WTC11 (cell line): ENCODE measurements around the gene MTMR4.

ENCODE experiments used
- ATF1 ChIP-seq: sonication (generic); formaldehyde crosslinking; IDR thresholded peaks from 2 replicates; pipeline ENCODE4 v1.8.1; 2023; ENCODE audit warnings: mild to moderate bottlenecking, moderate library complexity, missing genetic modification reagents
- CBFB ChIP-seq: sonication (generic); formaldehyde crosslinking; IDR thresholded peaks from 2 replicates; pipeline ENCODE4 v1.8.1; 2022; ENCODE audit warnings: mild to moderate bottlenecking, low read depth, missing genetic modification reagents
- E2F4 ChIP-seq: sonication (generic); formaldehyde crosslinking; IDR thresholded peaks from 2 replicates; pipeline ENCODE4 v1.8.1; 2022; ENCODE audit warnings: low read depth, mild to moderate bottlenecking, moderate library complexity, missing genetic modification reagents, borderline replicate concordance
- ELF4 ChIP-seq: sonication (generic); formaldehyde crosslinking; IDR thresholded peaks from 2 replicates; pipeline ENCODE4 v1.8.1; 2022; ENCODE audit warnings: low read depth, mild to moderate bottlenecking, moderate library complexity, missing genetic modification reagents
- GABPB1 ChIP-seq: sonication (generic); formaldehyde crosslinking; IDR thresholded peaks from 2 replicates; pipeline ENCODE4 v1.8.1; 2023; ENCODE audit warnings: mild to moderate bottlenecking, missing genetic modification reagents
- USF1 ChIP-seq: sonication (generic); formaldehyde crosslinking; IDR thresholded peaks from 2 replicates; pipeline ENCODE4 v1.8.0; 2022; ENCODE audit warnings: mild to moderate bottlenecking, missing genetic modification reagents
- ZBTB21 ChIP-seq: sonication (generic); formaldehyde crosslinking; IDR thresholded peaks from 2 replicates; pipeline ENCODE4 v1.8.1; 2023; ENCODE audit warnings: mild to moderate bottlenecking, missing genetic modification reagents, borderline replicate concordance
- TF ChIP-seq, protein P1 (sequence below): sonication (generic); formaldehyde crosslinking; IDR thresholded peaks from 2 replicates; pipeline ENCODE4 v1.8.1; 2023; ENCODE audit warnings: mild to moderate bottlenecking, missing genetic modification reagents, moderate library complexity
- TF ChIP-seq, protein P2 (sequence below): fragments of 200-600 bp; IDR thresholded peaks from 2 replicates; pipeline ENCODE4 v1.8.0; 2022; ENCODE audit warnings: antibody characterized with exemption

GRCh38 chr17:58513267-58513964 is 1.0 kb downstream of the MTMR4 start:
- no peak for TF ChIP-seq ATF1
- TF ChIP-seq, protein P1, sequence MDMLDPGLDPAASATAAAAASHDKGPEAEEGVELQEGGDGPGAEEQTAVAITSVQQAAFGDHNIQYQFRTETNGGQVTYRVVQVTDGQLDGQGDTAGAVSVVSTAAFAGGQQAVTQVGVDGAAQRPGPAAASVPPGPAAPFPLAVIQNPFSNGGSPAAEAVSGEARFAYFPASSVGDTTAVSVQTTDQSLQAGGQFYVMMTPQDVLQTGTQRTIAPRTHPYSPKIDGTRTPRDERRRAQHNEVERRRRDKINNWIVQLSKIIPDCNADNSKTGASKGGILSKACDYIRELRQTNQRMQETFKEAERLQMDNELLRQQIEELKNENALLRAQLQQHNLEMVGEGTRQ (CRISPR knock-in tag) = no peak
- TF ChIP-seq ELF4 (CRISPR knock-in tag) = no peak
- TF ChIP-seq, protein P2, sequence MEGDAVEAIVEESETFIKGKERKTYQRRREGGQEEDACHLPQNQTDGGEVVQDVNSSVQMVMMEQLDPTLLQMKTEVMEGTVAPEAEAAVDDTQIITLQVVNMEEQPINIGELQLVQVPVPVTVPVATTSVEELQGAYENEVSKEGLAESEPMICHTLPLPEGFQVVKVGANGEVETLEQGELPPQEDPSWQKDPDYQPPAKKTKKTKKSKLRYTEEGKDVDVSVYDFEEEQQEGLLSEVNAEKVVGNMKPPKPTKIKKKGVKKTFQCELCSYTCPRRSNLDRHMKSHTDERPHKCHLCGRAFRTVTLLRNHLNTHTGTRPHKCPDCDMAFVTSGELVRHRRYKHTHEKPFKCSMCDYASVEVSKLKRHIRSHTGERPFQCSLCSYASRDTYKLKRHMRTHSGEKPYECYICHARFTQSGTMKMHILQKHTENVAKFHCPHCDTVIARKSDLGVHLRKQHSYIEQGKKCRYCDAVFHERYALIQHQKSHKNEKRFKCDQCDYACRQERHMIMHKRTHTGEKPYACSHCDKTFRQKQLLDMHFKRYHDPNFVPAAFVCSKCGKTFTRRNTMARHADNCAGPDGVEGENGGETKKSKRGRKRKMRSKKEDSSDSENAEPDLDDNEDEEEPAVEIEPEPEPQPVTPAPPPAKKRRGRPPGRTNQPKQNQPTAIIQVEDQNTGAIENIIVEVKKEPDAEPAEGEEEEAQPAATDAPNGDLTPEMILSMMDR = no peak
- no peak for TF ChIP-seq CBFB (CRISPR knock-in tag)
- TF ChIP-seq E2F4 (CRISPR knock-in tag) = no peak
- no peak for TF ChIP-seq USF1
- no peak for TF ChIP-seq GABPB1 (CRISPR knock-in tag)
- no peak for TF ChIP-seq ZBTB21
